GM19328 (cell line): ENCODE results near the gene PCSK1N.

Experiments used
- ATAC-seq: cut with Tn5 transposase; IDR thresholded peaks from one replicate; pipeline ENCODE4 v1.9.1; 2021; ENCODE audit warnings: mild to moderate bottlenecking, moderate library complexity; ENCODE audit not compliant: unreplicated experiment

The PCSK1N gene

DNA sequence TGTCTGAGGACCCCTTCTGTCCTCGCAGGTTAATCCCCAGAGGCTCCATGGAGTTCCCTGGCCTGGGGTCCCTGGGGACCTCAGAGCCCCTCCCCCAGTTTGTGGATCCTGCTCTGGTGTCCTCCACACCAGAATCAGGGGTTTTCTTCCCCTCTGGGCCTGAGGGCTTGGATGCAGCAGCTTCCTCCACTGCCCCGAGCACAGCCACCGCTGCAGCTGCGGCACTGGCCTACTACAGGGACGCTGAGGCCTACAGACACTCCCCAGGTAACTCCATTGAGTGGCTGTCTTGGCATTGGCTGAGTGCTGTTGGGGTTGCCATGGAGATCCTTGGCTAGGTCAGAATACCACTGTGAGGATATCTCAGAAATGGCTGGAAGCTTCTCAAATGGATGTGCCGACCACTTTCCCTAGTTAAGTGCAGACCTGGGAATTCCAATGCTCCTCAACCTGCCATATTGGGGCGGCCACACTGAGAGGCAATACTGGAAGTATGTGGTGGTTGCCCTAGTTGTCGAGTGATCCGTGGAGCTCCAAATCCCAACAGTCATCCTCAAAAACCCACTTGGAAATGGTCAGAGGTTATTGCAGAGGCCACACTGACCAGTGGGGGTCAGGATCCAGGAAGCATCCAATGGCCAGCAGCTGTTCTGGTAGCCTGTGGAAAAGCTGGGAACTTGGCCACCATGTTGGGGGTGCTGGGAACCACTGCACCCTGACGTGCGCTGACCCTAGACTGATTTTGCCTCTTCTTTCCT is 44.2 kb downstream of the PCSK1N start:
- ATAC-seq = no peak

DNA sequence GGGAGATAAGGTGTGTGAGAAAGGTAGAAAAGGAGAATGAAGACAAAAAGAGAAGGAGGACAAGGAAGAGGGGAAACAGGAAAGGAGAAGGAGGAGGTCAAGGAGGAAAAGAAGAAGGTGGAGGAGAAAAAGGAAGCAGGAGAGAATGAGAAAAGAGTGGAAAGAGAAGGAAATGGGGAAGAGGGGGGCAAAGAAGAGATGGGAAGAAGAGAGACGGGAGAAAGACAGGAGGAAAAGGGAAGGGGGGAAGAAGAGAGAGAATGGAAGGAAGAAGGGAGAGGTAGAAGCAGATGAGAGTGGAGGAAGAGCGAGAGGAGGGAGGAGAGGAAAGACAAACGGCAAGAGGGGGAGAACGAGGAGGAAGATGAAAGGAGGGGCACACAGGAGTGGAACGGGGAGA is 44.9 kb downstream of the PCSK1N start:
- ATAC-seq = no peak

DNA sequence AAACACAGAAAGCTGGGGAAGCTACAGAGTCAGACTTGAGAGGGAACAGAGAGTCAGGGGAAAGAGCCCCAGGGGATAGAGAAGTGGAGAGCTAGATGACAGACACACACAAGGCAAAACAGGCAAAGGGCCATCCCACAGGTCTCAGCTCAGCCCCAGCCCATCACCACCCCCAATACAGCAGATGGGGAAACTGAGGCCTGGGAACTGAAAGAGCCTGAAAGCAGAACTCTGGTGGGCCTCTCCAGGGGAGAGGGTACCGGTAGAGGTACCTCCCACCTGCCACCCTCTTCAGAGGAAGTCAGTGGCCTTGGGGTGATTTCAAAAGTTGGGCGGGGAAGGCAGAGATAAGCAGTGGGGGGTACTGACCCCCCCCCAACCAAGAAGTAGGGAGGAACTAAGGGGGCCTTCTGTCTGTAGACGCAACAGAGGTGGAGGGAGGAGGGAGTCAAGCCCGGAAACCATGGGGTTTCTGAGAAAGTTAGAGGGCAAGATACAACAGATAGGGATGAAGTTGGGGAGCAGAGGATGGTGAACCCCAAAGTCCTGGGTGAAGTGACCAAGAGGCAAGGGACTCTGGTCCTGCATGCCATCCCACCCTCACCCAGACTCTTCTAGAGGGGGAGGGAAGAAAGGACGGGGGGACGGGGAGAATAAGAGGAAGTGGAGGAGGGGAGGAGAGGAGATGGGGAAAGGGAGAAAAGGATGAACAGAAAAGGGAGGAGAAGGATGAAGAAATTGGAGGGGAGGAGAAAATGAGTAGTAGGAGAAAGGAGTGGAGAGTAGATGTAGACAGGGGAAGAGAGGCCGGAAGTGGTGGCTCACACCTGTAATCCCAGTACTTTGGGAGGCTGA is 45.8 kb downstream of the PCSK1N start:
- no peak for ATAC-seq

DNA sequence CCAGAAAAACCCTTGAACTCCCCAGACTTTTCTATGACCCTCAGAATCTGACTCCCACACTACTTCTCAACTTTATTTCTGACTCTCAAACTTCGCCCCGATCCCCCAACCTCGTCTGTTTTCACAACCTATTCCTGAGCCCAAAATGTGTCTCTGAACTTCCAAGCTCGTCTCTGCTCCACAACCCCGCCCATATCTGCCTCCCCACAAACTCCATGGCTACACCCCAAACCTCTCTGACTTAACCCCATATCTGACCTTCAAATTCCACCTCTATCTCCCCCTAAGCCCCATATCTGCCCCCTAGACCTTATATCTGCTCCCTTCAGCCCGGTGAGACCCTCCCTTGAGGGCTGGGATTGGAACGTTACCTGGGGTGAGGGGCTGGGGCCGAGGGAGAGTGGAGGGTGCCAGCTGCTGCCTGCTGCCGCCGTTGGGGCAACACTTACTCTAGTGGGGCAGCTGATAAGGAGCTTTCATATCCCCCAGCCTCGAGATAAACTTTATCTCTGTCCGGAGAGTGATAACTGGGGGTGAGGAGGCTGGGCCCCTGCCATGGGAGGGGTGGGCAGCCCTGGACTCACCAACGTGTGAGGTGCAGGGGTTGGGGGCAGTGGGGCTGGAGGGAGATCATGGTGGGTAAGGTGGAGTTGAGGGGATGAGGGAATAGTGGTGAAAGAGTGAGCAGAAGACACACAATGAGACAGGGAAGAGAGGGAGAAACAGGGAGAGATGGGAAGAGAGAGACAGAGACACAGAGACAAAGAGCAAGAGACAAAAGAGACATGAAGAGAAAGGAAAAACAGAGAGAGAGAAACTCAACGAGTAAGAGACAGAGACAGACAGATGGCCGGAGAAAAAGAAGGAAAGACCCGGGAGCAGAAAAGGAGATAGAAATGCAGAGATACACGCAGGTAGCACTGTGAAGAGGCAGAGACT is 47.6 kb downstream of the PCSK1N start:
- no peak for ATAC-seq

DNA sequence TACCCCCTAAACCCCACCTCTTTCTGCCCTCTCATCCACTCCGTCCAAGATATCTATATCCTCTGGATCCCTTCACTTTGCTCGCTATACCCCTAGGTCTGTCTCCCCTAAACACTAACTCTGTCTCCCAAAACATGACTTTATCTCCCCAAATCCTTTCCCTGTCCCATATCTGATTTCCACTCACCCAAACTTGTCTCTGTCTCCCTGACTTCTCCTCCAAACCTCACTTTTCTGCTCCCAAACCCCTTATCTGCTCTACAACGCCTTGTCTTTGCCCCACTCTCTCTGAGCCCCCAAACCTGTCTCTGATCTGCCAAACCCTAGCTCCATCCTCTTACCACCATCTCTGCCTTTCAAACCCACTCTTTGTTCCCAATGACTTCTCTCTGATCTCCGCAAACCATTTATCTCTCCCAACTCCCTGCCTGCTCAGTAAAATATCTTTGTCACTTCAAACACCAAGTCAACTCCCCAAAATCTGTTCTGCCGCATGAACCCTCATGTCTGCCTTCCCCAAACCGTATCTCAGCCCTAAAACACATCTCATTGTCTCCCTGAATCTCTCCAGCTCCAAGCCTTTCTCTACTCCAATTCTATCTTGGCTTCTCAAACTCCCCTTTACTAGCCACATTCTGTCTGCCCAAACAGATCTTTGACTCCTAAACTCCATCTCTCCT is 48.4 kb downstream of the PCSK1N start:
- ATAC-seq = no peak

DNA sequence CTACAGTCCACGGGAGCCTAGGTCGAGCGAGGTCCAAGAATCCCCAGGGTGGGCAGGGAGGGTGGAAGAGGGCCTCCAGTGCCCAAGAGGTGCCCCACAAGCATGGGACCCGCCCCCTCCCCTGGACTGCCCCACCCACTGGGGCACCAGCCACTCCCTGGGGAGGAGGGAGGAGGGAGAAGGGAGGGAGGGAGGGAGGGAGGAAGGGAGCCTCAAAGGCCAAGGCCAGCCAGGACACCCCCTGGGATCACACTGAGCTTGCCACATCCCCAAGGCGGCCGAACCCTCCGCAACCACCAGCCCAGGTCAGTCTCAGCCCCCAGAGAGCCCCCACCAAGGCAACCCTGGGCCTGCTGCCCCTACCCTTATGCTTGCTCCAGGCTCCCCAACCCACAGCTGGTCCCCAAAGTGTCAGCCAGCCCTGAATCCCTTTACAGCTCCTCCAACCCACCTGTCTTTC is 49.0 kb downstream of the PCSK1N start, which contains the start of gene GATA1:
TSS of gene GATA1 (plus strand) at position 250 of the 460 bp plus-strand sequence. CDS start 4,520 bp downstream, outside the sequence.
- no peak for ATAC-seq

DNA sequence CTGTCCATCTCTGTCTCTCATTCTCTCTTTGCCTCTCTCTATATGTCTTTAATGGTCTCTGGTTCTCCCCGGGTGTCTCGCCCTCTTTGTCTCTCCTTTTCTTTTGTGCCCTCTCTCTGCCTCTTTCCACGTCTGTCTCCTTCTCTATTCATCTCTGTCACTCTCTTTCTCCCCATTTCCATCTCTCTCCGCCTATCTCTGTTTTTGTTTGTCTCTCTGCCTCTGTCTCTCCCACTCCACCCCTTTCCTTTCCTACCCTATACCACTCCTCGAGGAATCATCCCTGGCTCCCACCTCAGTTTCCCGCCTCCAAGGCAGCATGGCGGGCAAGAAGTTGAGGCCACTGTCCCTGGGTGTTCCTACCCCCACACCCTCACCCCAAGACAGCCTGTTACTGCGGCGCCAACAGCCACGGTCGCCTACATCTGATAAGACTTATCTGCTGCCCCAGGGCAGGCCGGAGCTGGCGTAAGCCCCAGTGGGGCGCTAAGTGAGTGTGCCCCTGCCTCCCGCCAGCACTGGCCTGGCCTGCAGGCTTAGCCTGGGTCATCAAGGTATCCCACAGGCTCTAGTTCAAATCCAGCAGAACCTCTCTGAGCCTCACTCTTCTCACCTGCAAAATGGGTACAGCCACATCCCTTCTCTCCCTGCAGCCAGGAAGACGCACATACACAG is 49.7 kb downstream of the PCSK1N start:
- no peak for ATAC-seq

DNA sequence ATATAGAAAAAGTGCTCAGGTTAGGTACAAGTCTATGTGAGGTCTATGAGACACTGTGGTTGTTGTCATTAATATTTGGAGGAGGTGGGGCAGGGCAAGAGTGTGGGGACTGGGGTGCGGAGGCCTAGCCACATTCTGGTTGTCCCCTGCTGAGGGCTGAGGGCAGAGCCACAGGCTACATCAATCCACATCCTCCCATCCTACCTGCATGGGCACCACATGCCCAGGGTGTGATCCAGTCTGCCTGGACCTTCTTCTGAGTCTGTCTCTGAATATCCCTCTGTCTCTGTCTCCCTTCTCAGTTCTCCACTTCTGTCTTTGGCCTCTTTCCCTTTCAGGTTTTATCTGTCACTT is 50.2 kb downstream of the PCSK1N start:
- ATAC-seq = no peak

DNA sequence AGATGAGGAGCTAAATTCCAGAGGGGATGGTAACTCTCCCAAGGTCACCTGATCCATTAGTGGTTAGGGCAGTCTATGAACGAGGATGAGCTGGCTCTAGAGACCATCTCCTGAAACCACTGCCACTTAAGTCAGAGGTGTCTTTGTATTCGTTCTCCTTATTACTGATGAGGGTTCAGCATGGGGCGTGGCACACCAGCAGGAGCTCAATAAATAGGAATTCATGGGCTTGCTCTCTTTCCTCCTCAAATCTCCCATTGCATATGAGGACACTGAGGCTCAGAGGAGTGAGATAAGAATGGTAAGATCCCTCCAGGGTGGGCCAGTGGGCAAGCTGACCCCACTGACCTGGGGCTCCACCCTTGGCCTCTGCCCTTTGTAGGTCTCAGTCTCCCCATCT is 50.7 kb downstream of the PCSK1N start:
- ATAC-seq = no peak

DNA sequence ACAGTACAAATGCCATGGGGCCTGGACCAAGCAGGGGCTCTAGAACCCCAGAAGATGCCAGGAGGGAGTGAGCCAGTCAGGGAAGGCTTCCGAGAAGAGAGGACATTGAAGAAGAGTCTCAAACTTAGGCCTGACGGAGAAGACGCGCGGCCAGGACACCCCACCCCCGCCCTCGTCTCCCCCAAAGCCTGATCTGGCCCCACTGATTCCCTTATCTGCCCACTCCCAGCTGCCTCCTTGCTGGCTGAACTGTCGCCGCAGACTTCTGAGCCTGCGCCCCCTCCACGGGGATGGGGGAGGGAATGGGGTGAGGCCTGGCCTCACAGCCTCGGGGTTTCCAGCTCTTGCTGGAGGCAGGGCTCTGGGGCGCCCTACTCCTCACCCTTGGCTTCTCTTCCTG is 52.6 kb downstream of the PCSK1N start:
- no peak for ATAC-seq

DNA sequence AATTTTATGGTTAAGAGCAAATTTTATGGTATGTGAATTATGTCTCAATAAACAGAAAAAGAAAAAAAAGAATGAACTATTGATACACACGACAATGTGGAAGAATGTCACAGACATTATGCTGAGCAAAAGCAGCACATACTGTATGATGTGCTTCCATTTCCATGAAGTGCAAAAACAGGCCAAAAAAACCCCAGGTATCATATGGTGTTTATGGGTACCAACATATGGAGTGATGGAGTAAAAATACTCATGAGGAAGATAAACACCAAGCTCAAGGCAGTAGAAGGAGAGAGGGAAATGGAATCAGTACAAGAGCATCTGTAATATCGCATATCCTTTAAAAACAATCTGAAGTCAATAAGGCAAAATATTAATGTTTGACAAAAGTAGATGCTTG is 53.2 kb downstream of the PCSK1N start:
- no peak for ATAC-seq

DNA sequence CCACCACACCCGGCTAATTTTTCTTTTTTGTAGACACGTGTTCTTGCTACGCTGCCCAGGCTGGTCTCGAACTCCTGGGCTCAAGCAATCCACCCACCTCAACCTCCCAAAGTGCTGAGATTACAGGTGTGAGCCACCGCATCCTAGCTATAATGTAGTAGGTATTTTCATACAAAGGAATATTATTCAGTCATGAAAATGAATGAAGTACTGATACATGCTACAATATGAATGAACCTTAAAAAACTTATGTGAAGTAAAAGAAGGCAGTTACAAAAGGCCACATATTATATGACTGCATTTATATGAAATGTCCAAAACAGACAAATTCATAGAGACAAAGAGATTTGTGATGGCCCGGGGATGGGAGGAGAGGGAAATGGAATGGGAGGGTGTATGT is 53.7 kb downstream of the PCSK1N start:
- ATAC-seq = no peak
